Smooth muscle cell (in vitro differentiated cells): ENCODE data around the gene RCL1. TPM values are rescaled to one million over a fixed set of nuclear protein-coding genes. Genes with fewer than 3 reads are reported as not detected.

Source experiments
- DNase-seq: peaks from one replicate; lab custom pipeline; 2025; ENCODE audit not compliant: unreplicated experiment; lab: John Stamatoyannopoulos, UW
- H2AFZ ChIP-seq: fragments of 200-600 bp; sonication (generic); 2 replicates; pipeline ENCODE4 v1.6.0; 2016; ENCODE audit warnings: antibody characterized with exemption, low read depth, mild to moderate bottlenecking
- H3F3A ChIP-seq: fragments of 200-600 bp; sonication (generic); 2 replicates; pipeline ENCODE4 v1.6.0; 2017; ENCODE audit warnings: antibody characterized with exemption, low read depth
- H3K27ac ChIP-seq: fragments of 200-600 bp; sonication (generic); 2 replicates; pipeline ENCODE4 v1.5.1; 2016; ENCODE audit warnings: low read depth, mild to moderate bottlenecking
- H3K27me3 ChIP-seq: fragments of 200-600 bp; sonication (generic); 2 replicates; pipeline ENCODE4 v1.6.1; 2016; ENCODE audit warnings: low read depth, mild to moderate bottlenecking
- H3K36me3 ChIP-seq: fragments of 200-600 bp; sonication (generic); 2 replicates; pipeline ENCODE4 v1.5.1; 2016; ENCODE audit warnings: low read depth
- H3K4me1 ChIP-seq: fragments of 200-600 bp; sonication (generic); 2 replicates; pipeline ENCODE4 v1.5.1; 2016; ENCODE audit warnings: low read depth
- H3K4me2 ChIP-seq: fragments of 200-600 bp; sonication (generic); 2 replicates; pipeline ENCODE4 v1.6.0; 2016; ENCODE audit warnings: mild to moderate bottlenecking
- H3K4me3 ChIP-seq: fragments of 200-600 bp; sonication (generic); 2 replicates; pipeline ENCODE4 v1.5.1; 2016; ENCODE audit warnings: mild to moderate bottlenecking
- H3K79me2 ChIP-seq: fragments of 200-600 bp; sonication (generic); 2 replicates; pipeline ENCODE4 v1.6.0; 2016; ENCODE audit warnings: low read depth, mild to moderate bottlenecking
- H3K9ac ChIP-seq: fragments of 200-600 bp; sonication (generic); 2 replicates; pipeline ENCODE4 v1.6.0; 2016; ENCODE audit warnings: low read depth
- H3K9me3 ChIP-seq: fragments of 200-600 bp; sonication (generic); replicated peaks from 2 replicates; pipeline ENCODE4 v1.5.1; 2016; ENCODE audit warnings: low read depth
- H4K20me1 ChIP-seq: fragments of 200-600 bp; sonication (generic); 2 replicates; pipeline ENCODE4 v1.6.0; 2016; ENCODE audit warnings: low read depth
- WGBS: methylation state at CpG from one replicate; pipeline ENCODE4 v1.1.7; 2016; ENCODE audit warnings: low lambda C conversion rate; 5-methylcytosine and 5-hydroxymethylcytosine counted together
- polyA plus RNA-seq: library from polyadenylated mRNA; unstranded; fragments of >200 nt; fragmentation: Nextera tagmentation; extraction: Ambion mirVana; gene quantifications from 2 replicates; pipeline ENCODE4 v1.2.1, GENCODE V29; 2016
- total RNA-seq: library from RNA; depleted of rRNA; stranded (reverse); fragments of >200 nt; gene quantifications from 2 replicates; pipeline ENCODE4 v1.2.3, GENCODE V29; 2014
- TF ChIP-seq, protein P1 (sequence below): fragments of 200-600 bp; sonication (generic); IDR thresholded peaks from 2 replicates; pipeline ENCODE4 v1.5.1; 2017; ENCODE audit warnings: borderline replicate concordance, mild to moderate bottlenecking, antibody characterized with exemption; ENCODE audit not compliant: insufficient read depth, poor library complexity, severe bottlenecking

The RCL1 gene
- total and polyA plus RNA-seq, 2 experiments from 2014 or later: 7.9 to 11.1 TPM

DNA sequence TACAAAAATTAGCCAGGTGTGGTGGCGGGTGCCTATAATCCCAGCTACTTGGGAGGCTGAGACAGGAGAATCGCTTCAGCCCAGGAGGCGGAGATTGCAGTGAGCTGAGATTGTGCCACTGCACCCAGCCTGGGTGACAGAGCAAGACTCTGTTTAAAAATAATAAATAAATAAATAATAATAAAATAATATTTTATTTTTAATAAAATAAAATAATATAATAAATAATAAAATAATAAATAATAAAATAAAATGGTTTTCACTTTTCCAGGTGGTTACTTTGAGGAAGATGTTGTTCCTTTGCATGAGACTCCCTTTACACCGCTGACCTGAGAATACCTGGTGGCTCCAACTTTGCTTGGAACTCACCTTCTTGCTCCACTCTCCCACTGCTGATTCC, 82.8 kb downstream of the RCL1 start:
- Histone ChIP-seq H3K9me3 (no peaks in the 10 kb centered on the region), H3K9ac (no peak overlapping the region), H3K4me3 (no peak overlapping the region), H3K27ac (no peak overlapping the region), H3K27me3 (no peaks in the 10 kb centered on the region), H2AFZ (no peak overlapping the region), H3K4me1 (no peaks in the 10 kb centered on the region), H3K79me2 (no peaks in the 10 kb centered on the region), H3K36me3 (no peaks in the 10 kb centered on the region), H3K4me2 (no peak overlapping the region), H3F3A (no peaks in the 10 kb centered on the region), H4K20me1 (no peaks in the 10 kb centered on the region)
- TF ChIP-seq, protein P1, sequence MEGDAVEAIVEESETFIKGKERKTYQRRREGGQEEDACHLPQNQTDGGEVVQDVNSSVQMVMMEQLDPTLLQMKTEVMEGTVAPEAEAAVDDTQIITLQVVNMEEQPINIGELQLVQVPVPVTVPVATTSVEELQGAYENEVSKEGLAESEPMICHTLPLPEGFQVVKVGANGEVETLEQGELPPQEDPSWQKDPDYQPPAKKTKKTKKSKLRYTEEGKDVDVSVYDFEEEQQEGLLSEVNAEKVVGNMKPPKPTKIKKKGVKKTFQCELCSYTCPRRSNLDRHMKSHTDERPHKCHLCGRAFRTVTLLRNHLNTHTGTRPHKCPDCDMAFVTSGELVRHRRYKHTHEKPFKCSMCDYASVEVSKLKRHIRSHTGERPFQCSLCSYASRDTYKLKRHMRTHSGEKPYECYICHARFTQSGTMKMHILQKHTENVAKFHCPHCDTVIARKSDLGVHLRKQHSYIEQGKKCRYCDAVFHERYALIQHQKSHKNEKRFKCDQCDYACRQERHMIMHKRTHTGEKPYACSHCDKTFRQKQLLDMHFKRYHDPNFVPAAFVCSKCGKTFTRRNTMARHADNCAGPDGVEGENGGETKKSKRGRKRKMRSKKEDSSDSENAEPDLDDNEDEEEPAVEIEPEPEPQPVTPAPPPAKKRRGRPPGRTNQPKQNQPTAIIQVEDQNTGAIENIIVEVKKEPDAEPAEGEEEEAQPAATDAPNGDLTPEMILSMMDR: no peak
- no peak for DNase-seq
- 99% methylated on average over 4 of the region's 4 CpGs for WGBS

DNA sequence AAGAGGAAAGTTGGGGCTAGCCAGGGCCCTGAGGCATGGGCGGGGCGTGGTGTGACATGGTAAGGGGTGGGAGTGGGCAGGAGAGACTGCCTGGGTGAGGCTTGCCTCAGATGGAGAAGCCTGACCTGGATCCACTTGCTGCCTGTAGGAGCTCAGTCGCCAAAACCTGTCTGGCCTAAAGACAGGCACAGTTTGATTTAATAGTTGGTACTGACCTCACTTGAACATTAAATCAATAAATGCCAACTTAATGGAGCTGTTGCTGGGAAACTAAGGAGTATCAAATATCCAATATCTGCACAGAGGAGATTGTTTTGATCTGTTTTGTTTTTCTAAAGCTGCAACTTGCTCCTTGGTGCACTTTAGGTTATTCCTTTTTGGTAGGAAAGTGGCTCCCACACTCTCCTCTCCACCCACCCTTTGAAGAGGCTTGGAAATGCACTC, 86.4 kb downstream of the RCL1 start:
- Histone ChIP-seq H3K9ac (no peak overlapping the region), H3F3A (no peaks in the 10 kb centered on the region), H4K20me1 (no peaks in the 10 kb centered on the region), H3K27ac (no peak overlapping the region), H3K4me1 (no peaks in the 10 kb centered on the region), H3K4me2 (no peak overlapping the region), H3K27me3 (no peaks in the 10 kb centered on the region), H3K9me3 (no peaks in the 10 kb centered on the region), H3K36me3 (no peaks in the 10 kb centered on the region), H3K79me2 (no peaks in the 10 kb centered on the region), H3K4me3 (no peak overlapping the region), H2AFZ (no peak overlapping the region)
- no peak for DNase-seq
- 98% methylated on average over 3 of the region's 3 CpGs for WGBS
- TF ChIP-seq, protein P1: no peak

DNA sequence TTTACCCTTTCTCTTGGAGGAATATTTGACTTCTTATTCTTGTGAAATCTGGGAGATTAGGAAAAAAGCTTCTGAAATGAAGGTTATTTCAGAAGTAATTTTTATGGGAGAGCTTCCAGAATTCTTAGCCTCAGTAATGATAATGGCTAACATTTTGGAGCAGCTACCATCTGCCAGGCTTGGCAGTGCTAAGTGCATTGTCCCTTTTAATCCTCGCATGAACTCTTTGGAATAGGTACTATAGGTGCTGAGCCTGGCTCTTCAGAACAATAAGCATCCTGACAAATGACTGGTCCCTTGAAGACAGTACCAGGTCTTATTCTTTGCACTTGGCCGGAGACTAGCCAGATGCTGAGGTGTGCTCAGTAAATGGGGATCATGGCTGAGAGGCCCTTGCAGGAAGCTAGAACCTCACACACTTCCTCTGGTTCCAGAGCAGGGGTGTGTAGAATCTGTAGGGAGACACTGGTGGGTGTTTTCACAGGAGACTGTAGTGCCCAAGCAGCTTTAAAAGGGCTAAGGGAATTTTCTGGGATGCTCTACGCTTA, 90.7 kb downstream of the RCL1 start:
- 98% methylated on average over 3 of the region's 3 CpGs for WGBS
- TF ChIP-seq, protein P1: no peak
- no peaks in the 10 kb centered on the region for H4K20me1 ChIP-seq

DNA sequence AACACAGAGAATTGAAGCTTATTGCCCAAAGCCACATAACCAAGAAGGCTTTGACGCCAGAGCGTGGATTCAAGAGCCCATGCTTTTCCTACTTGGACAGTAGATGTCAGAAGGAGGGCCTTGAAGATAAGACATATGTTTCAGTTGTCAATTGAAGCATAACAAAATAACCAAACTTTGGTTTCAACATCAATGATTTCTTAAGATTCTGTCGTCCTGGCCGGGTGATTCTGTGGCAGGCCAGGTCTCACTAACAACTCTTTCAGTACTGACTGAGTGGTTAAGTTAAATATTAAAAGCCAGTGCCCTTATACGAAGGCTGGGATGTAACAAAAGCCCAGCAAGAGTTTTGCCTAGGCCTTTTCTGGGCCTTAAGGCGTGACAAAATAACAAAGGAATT, 94.0 kb downstream of the RCL1 start:
- H3K4me2 ChIP-seq: no peak overlapping the region
- H3K79me2 ChIP-seq: no peaks in the 10 kb centered on the region
- no peak overlapping the region for H3K9ac ChIP-seq
- H3K4me3 ChIP-seq: no peak overlapping the region
- H3K27ac ChIP-seq: no peak overlapping the region
- no peaks in the 10 kb centered on the region for H3K27me3 ChIP-seq
- TF ChIP-seq, protein P1: no peak
- H3F3A ChIP-seq: no peaks in the 10 kb centered on the region
- no peak for DNase-seq
- 44% methylated on average over 6 of the region's 6 CpGs for WGBS
- H3K4me1 ChIP-seq: peaks cover 13% of the 10 kb centered on the region
- H4K20me1 ChIP-seq: no peaks in the 10 kb centered on the region
- no peaks in the 10 kb centered on the region for H3K36me3 ChIP-seq
- H3K9me3 ChIP-seq: no peaks in the 10 kb centered on the region
- no peak overlapping the region for H2AFZ ChIP-seq

More for the DNA sequence above, 90.7 kb downstream of the RCL1 start:
- Histone ChIP-seq H3K9ac (no peak overlapping the region), H3K4me2 (no peak overlapping the region), H3K27ac (no peak overlapping the region), H3K36me3 (no peaks in the 10 kb centered on the region), H3K27me3 (no peaks in the 10 kb centered on the region), H3K4me3 (no peak overlapping the region), H3K9me3 (no peaks in the 10 kb centered on the region), H3K79me2 (no peaks in the 10 kb centered on the region), H3K4me1 (peaks cover 13% of the 10 kb centered on the region), H2AFZ (no peak overlapping the region), H3F3A (no peaks in the 10 kb centered on the region)
- DNase-seq: no peak
